Retinal pigment epithelial cell (primary cell): ENCODE measurements around the gene KLHL11.
A peak's percentile ranks its signal among the peaks of the same experiment; 100 is the strongest.

Source experiments
- DNase-seq: peaks from one replicate; pipeline ENCODE4 v3.0.0-alpha.2; 2010; ENCODE audit warnings: low read depth
- H3K4me3 ChIP-seq: 2 replicates; pipeline ENCODE4 v1.5.1; 2011; ENCODE audit warnings: mild to moderate bottlenecking, low read length, control low read depth, moderate library complexity
- CTCF ChIP-seq: conservative IDR thresholded peaks from 2 replicates; pipeline ENCODE4 v1.5.1; 2011; ENCODE audit warnings: low read depth, low read length, control low read depth, inconsistent platforms

Gene KLHL11

GRCh38 chr17:41864836-41865595 is at the start of gene KLHL11:
TSS of gene KLHL11 (minus strand) at chr17:41865423. CDS start at chr17:41865370, 53 bp downstream.
- H3K4me3 ChIP-seq, result peak within 1 kb of the TSS; percentile 87
- TF ChIP-seq CTCF, result no peak
- DNase-seq, result peak; percentile 48

- no peak for DNase-seq
- H3K4me3 ChIP-seq, result no peak overlapping the region
- no peak for TF ChIP-seq CTCF
These were observed 49.8 kb upstream of the KLHL11 start for GRCh38 chr17:41915020-41915419.

- H3K4me3 ChIP-seq, result no peak overlapping the region
- DNase-seq, result no peak
- no peak for TF ChIP-seq CTCF
These were observed 49.1 kb upstream of the KLHL11 start for GRCh38 chr17:41914358-41914766.

- DNase-seq, result no peak
- no peak for TF ChIP-seq CTCF
- H3K4me3 ChIP-seq, result no peak overlapping the region
These were observed 48.6 kb upstream of the KLHL11 start for GRCh38 chr17:41913798-41914197.

GRCh38 chr17:41912925-41913324 is 47.7 kb upstream of the KLHL11 start:
- peak; percentile 20 for TF ChIP-seq CTCF
- H3K4me3 ChIP-seq, result no peak overlapping the region
- no peak for DNase-seq

GRCh38 chr17:41910701-41911391 is 45.6 kb upstream of the KLHL11 start:
- TF ChIP-seq CTCF, result no peak
- peak; percentile 51 for DNase-seq
- H3K4me3 ChIP-seq, result no peak overlapping the region

GRCh38 chr17:41909088-41909487 is 43.9 kb upstream of the KLHL11 start:
- no peak for DNase-seq
- TF ChIP-seq CTCF, result no peak

More at GRCh38 chr17:41909088-41909487, 43.9 kb upstream of the KLHL11 start:
- H3K4me3 ChIP-seq, result no peak overlapping the region
